HEK293 (cell line): Measurements from ENCODE around the gene MAPK8IP3.

Experiments
- CTCF ChIA-PET: fragments of 350-600 bp; formaldehyde crosslinking; extraction: SDS; loops from one replicate; lab custom pipeline; 2021; ENCODE audit warnings: antibody characterized with exemption; lab: Yijun Ruan, JAX
- POLR2A ChIA-PET: fragments of 300-600 bp; formaldehyde crosslinking; extraction: SDS; loops from one replicate; lab custom pipeline; 2020; ENCODE audit warnings: antibody characterized with exemption, inconsistent platforms; lab: Yijun Ruan, JAX
- H3K27ac ChIP-seq: fragments of 200-500 bp; sonication (Bioruptor generic); 2 replicates; pipeline ENCODE4 v1.5.1; 2014; ENCODE audit warnings: low read depth, low read length, control low read depth, inconsistent platforms; ENCODE audit errors: extremely low read depth
- H3K36me3 ChIP-seq, 2 experiments: fragments of 200-500 bp in 1 of 2; sonication (Bioruptor generic) in 1 of 2; 1 replicate in 1 of 2; 2 replicates in 1 of 2; pipeline ENCODE4 v1.5.1; 2014 to 2017; ENCODE audit warnings: inconsistent platforms in 2 of 2, low read length in 2 of 2; ENCODE audit not compliant: control insufficient read depth in 2 of 2, insufficient read depth in 1 of 2
- H3K4me1 ChIP-seq: fragments of 200-500 bp; sonication (Bioruptor generic); 2 replicates; pipeline ENCODE4 v1.5.1; 2014; ENCODE audit warnings: mild to moderate bottlenecking, low read length, inconsistent platforms; ENCODE audit not compliant: control insufficient read depth, insufficient read depth
- H3K4me3 ChIP-seq: 2 replicates; pipeline ENCODE4 v1.5.1; 2011; ENCODE audit warnings: low read depth, mild to moderate bottlenecking, control low read depth, low read length, moderate library complexity
- H3K9me3 ChIP-seq: fragments of 200-500 bp; sonication (Bioruptor generic); 2 replicates; pipeline ENCODE4 v1.5.1; 2014; ENCODE audit warnings: low read depth, low read length, inconsistent platforms; ENCODE audit not compliant: control insufficient read depth, insufficient read depth
- KLF1 ChIP-seq: fragments of 450-650 bp; formaldehyde crosslinking; IDR thresholded peaks from 2 replicates; pipeline ENCODE4 v1.5.1; 2016; ENCODE audit warnings: missing biosample characterization, missing genetic modification characterization
- KLF10 ChIP-seq: fragments of 450-650 bp; IDR thresholded peaks from 2 replicates; pipeline ENCODE4 v1.5.1; 2018; ENCODE audit warnings: missing biosample characterization, mild to moderate bottlenecking, missing genetic modification characterization
- PRDM6 ChIP-seq: fragments of 450-650 bp; formaldehyde crosslinking; IDR thresholded peaks from 2 replicates; pipeline ENCODE4 v1.5.1; 2017; ENCODE audit warnings: missing biosample characterization, missing genetic modification characterization
- ZNF121 ChIP-seq: fragments of 450-650 bp; formaldehyde crosslinking; IDR thresholded peaks from 2 replicates; pipeline ENCODE4 v1.5.1; 2016; ENCODE audit warnings: missing biosample characterization, missing genetic modification characterization
- ZNF132 ChIP-seq: fragments of 450-650 bp; formaldehyde crosslinking; IDR thresholded peaks from 2 replicates; pipeline ENCODE4 v1.5.1; 2017; ENCODE audit warnings: missing biosample characterization, missing genetic modification characterization, borderline replicate concordance
- ZNF174 ChIP-seq: fragments of 450-650 bp; formaldehyde crosslinking; IDR thresholded peaks from 2 replicates; pipeline ENCODE4 v1.5.0; 2017; ENCODE audit warnings: missing biosample characterization, mild to moderate bottlenecking, missing genetic modification characterization
- ZNF18 ChIP-seq: fragments of 450-650 bp; formaldehyde crosslinking; IDR thresholded peaks from 2 replicates; pipeline ENCODE4 v1.5.1; 2016; ENCODE audit warnings: missing biosample characterization, missing genetic modification characterization
- ZNF221 ChIP-seq: fragments of 450-650 bp; formaldehyde crosslinking; IDR thresholded peaks from 2 replicates; pipeline ENCODE4 v1.5.1; 2017; ENCODE audit warnings: missing biosample characterization, missing genetic modification characterization, borderline replicate concordance
- ZNF302 ChIP-seq: fragments of 450-650 bp; formaldehyde crosslinking; IDR thresholded peaks from 2 replicates; pipeline ENCODE4 v1.5.1; 2016; ENCODE audit warnings: missing biosample characterization, missing genetic modification characterization, low read depth
- ZNF354C ChIP-seq: fragments of 450-650 bp; formaldehyde crosslinking; IDR thresholded peaks from 2 replicates; pipeline ENCODE4 v1.5.1; 2016; ENCODE audit warnings: missing biosample characterization, missing genetic modification characterization, low read depth, borderline replicate concordance
- ZNF548 ChIP-seq: fragments of 450-650 bp; formaldehyde crosslinking; IDR thresholded peaks from 2 replicates; pipeline ENCODE4 v1.5.1; 2016; ENCODE audit warnings: missing biosample characterization, missing genetic modification characterization
- ZNF600 ChIP-seq: fragments of 450-650 bp; formaldehyde crosslinking; IDR thresholded peaks from 2 replicates; pipeline ENCODE4 v1.5.1; 2016; ENCODE audit warnings: missing biosample characterization, missing genetic modification characterization
- ZSCAN16 ChIP-seq: fragments of 450-650 bp; formaldehyde crosslinking; IDR thresholded peaks from 2 replicates; pipeline ENCODE4 v1.5.1; 2016; ENCODE audit warnings: missing biosample characterization, missing genetic modification characterization
- TF ChIP-seq, protein P1 (sequence below): fragments of 450-650 bp; formaldehyde crosslinking; IDR thresholded peaks from 2 replicates; pipeline ENCODE4 v1.5.1; 2016; ENCODE audit warnings: missing biosample characterization, missing genetic modification characterization
- TF ChIP-seq, protein P2 (sequence below): fragments of 450-650 bp; formaldehyde crosslinking; IDR thresholded peaks from 2 replicates; pipeline ENCODE4 v1.5.1; 2016; ENCODE audit warnings: missing biosample characterization, missing genetic modification characterization

The MAPK8IP3 gene

DNA sequence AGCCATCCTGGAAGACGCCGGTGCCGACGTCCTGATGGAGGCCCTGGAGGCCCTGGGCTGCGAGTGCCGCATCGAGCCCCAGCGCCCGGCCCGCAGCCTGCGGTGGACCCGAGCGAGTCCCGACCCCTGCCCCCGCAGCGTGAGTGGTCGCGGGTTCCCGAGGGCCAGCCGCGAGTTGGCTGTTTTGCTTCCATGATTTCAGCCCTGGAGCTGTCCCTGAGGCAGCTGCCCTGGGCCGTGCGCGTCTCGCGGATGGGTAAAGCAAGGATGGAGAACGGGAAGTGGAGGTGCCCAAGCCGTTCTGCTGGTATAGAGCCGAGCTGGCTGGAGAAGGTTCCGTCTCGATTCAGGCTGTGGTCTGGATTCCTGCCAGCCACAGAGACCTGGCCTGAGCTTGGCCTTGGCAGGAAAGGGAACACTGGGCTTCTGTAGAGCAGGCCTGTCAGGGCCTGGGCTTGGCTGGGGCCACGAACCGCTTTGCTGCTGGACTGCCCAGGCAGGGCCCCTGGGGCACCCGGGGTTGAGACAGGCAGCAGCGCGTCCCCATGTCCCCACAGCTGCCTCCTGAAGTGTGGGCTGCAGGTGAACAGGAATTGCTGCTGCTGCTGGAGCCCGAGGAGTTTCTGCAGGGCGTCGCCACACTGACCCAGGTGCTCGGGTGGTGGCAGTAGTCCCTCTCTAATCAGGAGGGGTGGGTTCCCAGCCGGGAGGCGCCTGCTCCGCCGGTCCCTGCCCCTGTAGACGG, 67.9 kb downstream of the MAPK8IP3 start (continued):
- TF ChIP-seq ZNF354C (tag by site-specific recombination) = no peak

DNA sequence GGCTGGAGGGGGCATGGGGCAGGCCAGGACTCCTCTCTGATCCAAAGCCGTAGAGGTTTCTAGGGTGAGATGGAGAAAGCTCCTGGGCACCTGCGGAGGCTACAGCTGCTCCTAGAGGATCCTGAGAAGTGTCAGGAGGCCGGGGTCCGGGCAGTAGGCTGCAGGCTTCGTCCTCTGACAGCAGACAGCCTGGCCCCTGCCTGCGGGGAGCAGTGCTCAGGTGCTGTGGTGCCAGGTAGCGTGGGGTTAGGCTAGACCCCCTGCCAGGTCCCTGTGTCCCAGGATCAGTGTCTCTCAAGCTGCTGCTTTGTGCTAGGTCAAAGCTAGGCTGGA, 68.4 kb downstream of the MAPK8IP3 start:
- Histone ChIP-seq H3K4me3 (no peak overlapping the region; the same call in 1 of the 2 replicates), H3K36me3 (peaks cover 0 to 72% of the 10 kb centered on the region in 2 experiments; a peak in 1 of 3 replicates), H3K4me1 (peaks cover 9% of the 10 kb centered on the region), H3K9me3 (no peaks in the 10 kb centered on the region), H3K27ac (peak overlapping the region; percentile 94; the same call in 1 of the 2 replicates)
- ChIA-PET POLR2A (interaction anchor here (1.8 to 2.4 kb wide), 2 partner anchors 9 to 190 kb away, joined by 10 to 22 read pairs; partner anchors contain the start of genes NUBP2, RPS2 and SPSB3), CTCF (interaction anchor here (0.7 to 1.9 kb wide), 2 partner anchors 8 to 11 kb away, joined by 3 to 14 read pairs; partner anchors contain the start of genes NUBP2 and SPSB3)
- TF ChIP-seq ZNF121 (tag by site-specific recombination) (no peak), ZNF18 (tag by site-specific recombination) (no peak), ZNF174 (no peak), KLF1 (tag by site-specific recombination) (no peak), ZNF548 (no peak), ZNF600 (tag by site-specific recombination) (no peak), PRDM6 (tag by site-specific recombination) (no peak), KLF10 (no peak)
- TF ChIP-seq, protein P1, sequence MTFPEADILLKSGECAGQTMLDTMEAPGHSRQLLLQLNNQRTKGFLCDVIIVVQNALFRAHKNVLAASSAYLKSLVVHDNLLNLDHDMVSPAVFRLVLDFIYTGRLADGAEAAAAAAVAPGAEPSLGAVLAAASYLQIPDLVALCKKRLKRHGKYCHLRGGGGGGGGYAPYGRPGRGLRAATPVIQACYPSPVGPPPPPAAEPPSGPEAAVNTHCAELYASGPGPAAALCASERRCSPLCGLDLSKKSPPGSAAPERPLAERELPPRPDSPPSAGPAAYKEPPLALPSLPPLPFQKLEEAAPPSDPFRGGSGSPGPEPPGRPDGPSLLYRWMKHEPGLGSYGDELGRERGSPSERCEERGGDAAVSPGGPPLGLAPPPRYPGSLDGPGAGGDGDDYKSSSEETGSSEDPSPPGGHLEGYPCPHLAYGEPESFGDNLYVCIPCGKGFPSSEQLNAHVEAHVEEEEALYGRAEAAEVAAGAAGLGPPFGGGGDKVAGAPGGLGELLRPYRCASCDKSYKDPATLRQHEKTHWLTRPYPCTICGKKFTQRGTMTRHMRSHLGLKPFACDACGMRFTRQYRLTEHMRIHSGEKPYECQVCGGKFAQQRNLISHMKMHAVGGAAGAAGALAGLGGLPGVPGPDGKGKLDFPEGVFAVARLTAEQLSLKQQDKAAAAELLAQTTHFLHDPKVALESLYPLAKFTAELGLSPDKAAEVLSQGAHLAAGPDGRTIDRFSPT (tag by site-specific recombination) = no peak
- TF ChIP-seq, protein P2, sequence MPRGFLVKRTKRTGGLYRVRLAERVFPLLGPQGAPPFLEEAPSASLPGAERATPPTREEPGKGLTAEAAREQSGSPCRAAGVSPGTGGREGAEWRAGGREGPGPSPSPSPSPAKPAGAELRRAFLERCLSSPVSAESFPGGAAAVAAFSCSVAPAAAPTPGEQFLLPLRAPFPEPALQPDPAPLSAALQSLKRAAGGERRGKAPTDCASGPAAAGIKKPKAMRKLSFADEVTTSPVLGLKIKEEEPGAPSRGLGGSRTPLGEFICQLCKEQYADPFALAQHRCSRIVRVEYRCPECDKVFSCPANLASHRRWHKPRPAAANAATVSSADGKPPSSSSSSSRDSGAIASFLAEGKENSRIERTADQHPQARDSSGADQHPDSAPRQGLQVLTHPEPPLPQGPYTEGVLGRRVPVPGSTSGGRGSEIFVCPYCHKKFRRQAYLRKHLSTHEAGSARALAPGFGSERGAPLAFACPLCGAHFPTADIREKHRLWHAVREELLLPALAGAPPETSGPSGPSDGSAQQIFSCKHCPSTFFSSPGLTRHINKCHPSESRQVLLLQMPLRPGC (tag by site-specific recombination) = no peak

DNA sequence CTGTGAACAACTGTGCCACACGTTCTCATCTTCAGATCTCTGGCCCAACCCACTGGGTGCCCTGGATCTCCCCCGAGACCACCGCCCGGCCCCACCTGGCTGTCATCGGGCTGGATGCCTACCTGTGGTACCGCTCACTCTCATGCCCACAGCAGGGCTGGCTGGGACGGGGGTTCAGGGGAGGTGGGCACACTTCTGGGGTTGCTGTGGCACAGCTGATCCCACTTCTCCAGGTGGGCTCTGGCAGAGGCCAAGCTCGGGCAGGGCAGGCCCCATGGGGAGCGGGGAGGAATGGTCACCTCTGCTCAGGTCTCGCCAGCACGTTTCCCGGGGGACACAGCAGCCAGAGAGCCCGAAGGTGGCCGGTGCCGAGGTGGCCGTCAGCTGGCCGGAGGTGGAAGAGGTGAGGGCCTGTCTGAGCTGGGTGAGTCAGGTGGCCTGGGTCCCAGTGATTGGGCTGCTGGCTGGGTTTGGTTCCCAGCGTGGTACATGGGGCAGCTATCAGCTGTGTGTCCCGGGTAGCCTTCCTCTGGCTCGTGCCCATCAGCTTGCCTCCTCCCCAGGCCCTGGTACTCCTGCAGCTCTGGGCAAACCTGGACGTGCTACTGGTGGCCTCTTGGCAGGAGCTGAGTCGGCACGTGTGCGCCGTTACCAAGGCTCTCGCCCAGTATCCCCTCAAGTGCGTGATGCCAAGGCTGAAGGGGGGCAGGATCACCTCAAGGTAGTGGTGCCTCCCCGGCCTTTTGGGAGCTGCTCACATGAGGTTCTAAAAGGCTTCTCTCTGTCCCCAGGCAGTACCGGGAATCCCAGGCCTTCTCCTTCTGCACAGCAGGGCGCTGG, 69.2 kb downstream of the MAPK8IP3 start:
- H3K4me3 ChIP-seq = no peak overlapping the region
- H3K9me3 ChIP-seq = no peaks in the 10 kb centered on the region
- ChIA-PET CTCF (interaction anchor here (1.9 kb wide), 1 partner anchor 7 kb away, joined by 14 read pairs; the partner anchor contains the start of genes NUBP2 and SPSB3), POLR2A (interaction anchor here (1.8 kb wide), 1 partner anchor 8 kb away, joined by 22 read pairs; the partner anchor contains the start of genes NUBP2 and SPSB3)
- peaks cover 0 to 72% of the 10 kb centered on the region in 2 experiments; a peak in 1 of 3 replicates for H3K36me3 ChIP-seq
- H3K27ac ChIP-seq = no peak overlapping the region; the same call in 1 of the 2 replicates
- TF ChIP-seq ZSCAN16 (tag by site-specific recombination) (no peak), ZNF302 (tag by site-specific recombination) (no peak), ZNF221 (tag by site-specific recombination) (no peak), ZNF132 (tag by site-specific recombination) (no peak)
- peaks cover 6% of the 10 kb centered on the region for H3K4me1 ChIP-seq
